Cardiac fibroblast (primary cell): ENCODE measurements around the gene PODXL2.

ENCODE experiments used
- DNase-seq, 2 donors: peaks; one replicate each; pipeline versions ENCODE4 v3.0.0 to v3.0.0-alpha.2; 2010; ENCODE audit warnings: low read depth in 2 of 2
- H3K4me3 ChIP-seq, 2 donors: replicated peaks in 1 of 2; 1 replicate in 1 of 2; 2 replicates in 1 of 2; pipeline ENCODE4 v1.5.1; 2011; ENCODE audit warnings: low read depth in 2 of 2, low read length in 2 of 2, mild to moderate bottlenecking in 2 of 2, moderate library complexity in 1 of 2
- CTCF ChIP-seq: IDR thresholded peaks from one replicate; pipeline ENCODE4 v1.5.1; 2011; ENCODE audit warnings: low read depth, mild to moderate bottlenecking, low read length, inconsistent platforms

Gene PODXL2

GRCh38 chr3:127665586-127665985, 36.6 kb downstream of the PODXL2 start:
- H3K4me3 ChIP-seq = no peak overlapping the region
- DNase-seq = no peak
- TF ChIP-seq CTCF = no peak

- DNase-seq = no peak
- TF ChIP-seq CTCF = no peak
Measured at GRCh38 chr3:127666676-127667075, 37.7 kb downstream of the PODXL2 start.

DNA sequence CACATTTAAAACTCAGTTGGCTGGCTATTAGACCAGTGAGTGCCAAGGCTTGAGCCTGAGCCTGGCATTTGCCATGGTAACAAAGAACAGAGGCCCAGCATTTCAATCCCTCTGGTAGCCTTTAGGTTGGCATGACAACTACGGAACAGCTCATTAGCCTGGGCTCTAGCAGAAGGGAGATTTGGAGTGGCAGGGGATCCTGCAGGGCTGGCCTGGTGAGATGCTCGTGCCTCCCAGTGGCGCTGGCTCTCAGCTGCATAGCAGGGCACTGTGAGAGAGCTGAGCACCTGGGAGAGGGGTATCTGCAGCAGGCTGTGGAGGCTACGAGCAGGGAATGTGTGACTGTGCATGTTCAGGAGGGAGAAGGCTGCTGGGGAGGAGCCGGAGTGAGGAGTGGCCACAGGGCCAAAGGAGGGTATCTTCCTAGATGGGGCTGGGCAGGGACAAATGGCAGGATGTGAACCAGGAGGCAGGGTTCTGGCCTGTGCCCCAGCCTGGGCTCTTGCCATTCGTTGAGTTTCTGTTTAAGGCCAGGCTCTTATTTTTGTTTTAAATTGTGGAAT, 38.2 kb downstream of the PODXL2 start:
- no peak for DNase-seq
- TF ChIP-seq CTCF = no peak

More at GRCh38 chr3:127666676-127667075, 37.7 kb downstream of the PODXL2 start:
- H3K4me3 ChIP-seq = no peak overlapping the region

GRCh38 chr3:127668906-127669305, 39.9 kb downstream of the PODXL2 start:
- DNase-seq = no peak
- H3K4me3 ChIP-seq = no peak overlapping the region
- no peak for TF ChIP-seq CTCF

More for the DNA sequence above, 38.2 kb downstream of the PODXL2 start:
- no peak overlapping the region for H3K4me3 ChIP-seq

DNA sequence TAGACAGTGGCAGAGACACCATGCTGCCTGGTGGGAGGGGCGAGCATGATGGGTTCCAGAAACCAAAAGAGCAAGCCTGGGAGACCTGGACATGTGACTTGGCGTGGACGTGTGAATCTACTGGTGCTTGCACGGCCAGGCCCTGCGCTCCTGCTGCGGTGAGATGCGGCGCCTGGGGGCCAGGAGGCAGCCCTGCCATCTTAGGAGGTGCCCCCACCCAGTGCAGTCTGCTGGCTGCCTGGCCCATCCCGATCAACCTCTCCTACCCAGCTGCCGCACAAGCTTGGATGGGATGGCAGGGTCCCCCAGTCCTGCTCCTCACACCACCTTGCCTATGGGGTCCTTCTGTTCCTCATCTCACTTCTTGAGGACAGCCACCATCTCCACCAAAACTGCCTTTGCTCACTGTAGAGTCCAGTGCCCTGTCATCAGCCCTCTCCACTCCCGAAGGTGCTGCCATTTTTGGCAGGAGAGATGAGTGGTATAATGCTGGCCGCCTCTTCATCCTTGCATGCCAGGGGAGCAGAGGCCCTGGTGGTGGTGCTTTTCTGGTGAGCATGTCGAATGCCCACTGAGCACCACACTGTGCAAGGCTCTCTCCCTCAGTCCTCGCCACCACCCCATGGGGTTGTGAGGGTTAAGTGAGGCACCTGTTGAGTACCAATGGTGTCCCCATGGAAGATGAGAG, 40.7 kb downstream of the PODXL2 start:
- no peak overlapping the region for H3K4me3 ChIP-seq
- no peak for DNase-seq
- no peak for TF ChIP-seq CTCF

DNA sequence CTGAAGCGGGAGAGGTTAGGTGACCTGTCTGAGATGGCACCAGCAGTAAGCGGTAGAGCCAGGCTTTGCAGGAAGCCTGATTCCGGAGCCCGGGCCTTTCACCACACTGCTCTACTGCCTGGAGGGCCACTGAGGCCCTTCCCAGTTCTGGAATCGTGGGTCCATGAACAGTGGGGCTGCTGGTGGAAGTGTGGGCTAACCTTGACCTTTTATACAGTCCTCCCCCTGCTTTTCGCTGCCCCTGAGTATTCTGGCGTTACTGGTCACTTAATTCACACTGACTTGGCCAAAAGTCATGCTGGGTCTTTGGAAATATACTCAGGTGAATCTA, 41.2 kb downstream of the PODXL2 start:
- no peak for TF ChIP-seq CTCF
- no peak for DNase-seq
- no peak overlapping the region for H3K4me3 ChIP-seq
